Vagina (tissue), 2 donors: ENCODE results near the gene FGF14.
"Not testable (repeated sequence)": the region's sequence is repeated elsewhere in the genome, so short reads cannot be mapped to it uniquely, and the experiment has no call there.

Source experiments
- CTCF ChIP-seq, 3 experiments: fragments of 450-650 bp in 2 of 3; fragments of 200-600 bp in 1 of 3; sonication (generic) in 1 of 3; IDR thresholded peaks; one replicate each; pipeline ENCODE4 v1.5.1; 2017 to 2019; ENCODE audit warnings: antibody characterized with exemption in 3 of 3, mild to moderate bottlenecking in 2 of 3, moderate library complexity in 2 of 3
- POLR2AphosphoS5 ChIP-seq, 2 donors: sonication (generic); formaldehyde crosslinking; IDR thresholded peaks; one replicate each; pipeline ENCODE4 v1.9.0; 2017; ENCODE audit warnings: antibody characterized with exemption in 2 of 2, mild to moderate bottlenecking in 2 of 2, low read depth in 1 of 2; ENCODE audit not compliant: insufficient read depth in 1 of 2

- not testable (repeated sequence) for TF ChIP-seq POLR2AphosphoS5 (IDR thresholded peaks at IDR 0.05; ENCODE audit: insufficient read depth in 1 of 2, low read depth in 1 of 2); CTCF (IDR thresholded peaks at IDR 0.05)
Observed at GRCh38 chr13:101837778-101838177, 564.1 kb downstream of the FGF14 start.
